GM23248 (cell line): Measurements from ENCODE around the gene ATP2A3.

Source experiments
- EZH2 ChIP-seq: fragments of 200-600 bp; sonication (generic); IDR thresholded peaks from 2 replicates; pipeline ENCODE4 v1.6.1; 2018; ENCODE audit warnings: antibody characterized with exemption, mild to moderate bottlenecking; ENCODE audit not compliant: insufficient read depth, poor library complexity, severe bottlenecking
- EZH2phosphoT487 ChIP-seq: fragments of 200-600 bp; sonication (generic); IDR thresholded peaks from 2 replicates; pipeline ENCODE4 v1.6.1; 2018; ENCODE audit warnings: antibody characterized with exemption, moderate library complexity, mild to moderate bottlenecking, low read depth; ENCODE audit not compliant: insufficient read depth

- TF ChIP-seq EZH2 (no peak), EZH2phosphoT487 (no peak)
Measured at GRCh38 chr17:3919123-3919624, 45.1 kb downstream of the ATP2A3 start.
